GM19397 (cell line): ENCODE measurements around the gene LYRM9.
"Not testable (repeated sequence)": the region's sequence is repeated elsewhere in the genome, so short reads cannot be mapped to it uniquely, and the experiment has no call there.

Source experiments
- ATAC-seq: cut with Tn5 transposase; IDR thresholded peaks from one replicate; pipeline ENCODE4 v1.9.1; 2021; ENCODE audit warnings: mild to moderate bottlenecking, moderate library complexity; ENCODE audit not compliant: unreplicated experiment

Gene LYRM9

DNA sequence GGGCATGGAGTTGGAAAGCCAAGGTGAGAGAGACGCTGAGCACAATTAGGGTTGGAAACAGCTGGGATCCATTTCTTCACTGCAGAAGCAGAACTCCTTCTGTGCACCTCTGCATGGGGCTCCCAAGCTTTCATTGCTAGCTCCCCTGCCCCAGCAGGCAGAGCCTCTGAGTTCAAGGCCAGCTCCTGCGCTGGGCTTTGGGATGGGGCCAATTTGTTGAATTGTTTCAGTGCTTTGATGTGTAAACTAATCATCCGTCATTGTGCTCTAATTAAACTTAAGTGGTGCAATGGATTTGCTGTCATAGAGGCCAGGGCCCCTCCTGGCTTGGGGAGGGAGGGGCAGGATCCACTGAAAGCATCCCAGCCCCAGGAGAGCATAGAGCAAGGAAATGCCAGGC lies 13.5 kb upstream of the LYRM9 start:
- ATAC-seq, result no peak

GRCh38 chr17:27906226-27906580 lies 13.0 kb upstream of the LYRM9 start:
- no peak for ATAC-seq

- no peak for ATAC-seq
Measured at GRCh38 chr17:27905447-27906225, 12.5 kb upstream of the LYRM9 start.

DNA sequence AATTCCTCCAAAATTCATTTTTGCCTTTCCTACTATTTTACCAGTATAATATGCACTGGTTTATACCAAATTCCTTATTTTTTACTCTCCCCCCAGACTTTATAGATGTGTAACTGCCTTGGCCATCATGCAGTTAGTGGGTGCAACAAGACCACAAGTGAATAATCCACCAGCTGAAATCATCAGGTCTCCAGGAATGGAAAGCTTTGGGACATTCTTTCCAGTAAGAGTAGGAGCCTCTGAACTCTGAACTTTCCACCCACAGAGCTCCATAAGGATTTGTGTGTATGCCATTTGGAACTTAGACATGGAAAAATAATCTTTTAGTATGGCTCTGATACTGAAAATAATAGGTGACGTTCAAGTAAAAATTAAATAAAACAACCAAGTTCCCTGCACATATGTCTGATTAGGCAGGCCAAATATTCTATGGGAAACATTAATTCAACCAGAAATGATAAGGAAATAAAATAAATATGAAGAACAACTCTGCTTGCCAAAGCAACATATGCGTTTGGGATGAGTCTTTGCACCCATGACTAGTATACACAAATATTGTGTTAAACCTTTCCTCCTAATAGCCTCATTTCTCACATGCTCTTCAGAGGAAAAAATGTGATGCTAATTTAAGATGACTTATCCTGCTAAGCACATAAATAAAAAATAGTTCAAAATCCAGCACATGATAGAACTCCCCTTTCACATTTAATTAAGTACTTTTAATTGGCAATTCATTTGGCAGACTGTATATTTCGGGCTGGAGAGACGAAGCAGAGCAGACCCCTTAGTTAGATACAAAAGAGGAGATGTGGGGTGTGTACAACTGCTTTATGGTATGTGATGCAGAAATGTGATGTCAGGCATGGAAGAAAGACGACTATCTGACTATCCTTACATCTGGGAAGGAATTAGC lies 11.6 kb upstream of the LYRM9 start:
- ATAC-seq, result no peak

GRCh38 chr17:27904114-27904513 lies 10.9 kb upstream of the LYRM9 start:
- no peak for ATAC-seq

GRCh38 chr17:27899525-27899924 lies 6.4 kb upstream of the LYRM9 start:
- ATAC-seq, result no peak

DNA sequence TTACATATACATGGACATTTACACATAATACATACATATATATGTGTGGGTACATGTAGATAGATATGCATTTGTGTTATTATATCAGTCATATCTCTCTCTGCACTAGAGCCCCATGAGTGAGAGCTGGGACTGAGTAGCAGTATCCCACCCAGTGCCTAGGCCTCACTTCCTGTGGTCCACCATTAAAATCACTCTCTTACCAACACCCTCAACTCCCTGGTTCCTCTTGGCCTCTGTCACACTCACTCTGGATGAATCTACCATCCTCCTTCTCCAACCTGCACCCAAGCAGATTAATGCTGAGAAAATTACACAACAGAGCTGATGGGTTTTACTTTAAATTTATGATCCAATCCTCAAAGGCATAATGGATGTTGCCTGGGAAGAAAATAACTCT lies 4.9 kb upstream of the LYRM9 start:
- ATAC-seq, result no peak

- ATAC-seq, result no peak
Measured at GRCh38 chr17:27896701-27897100, 3.5 kb upstream of the LYRM9 start.

DNA sequence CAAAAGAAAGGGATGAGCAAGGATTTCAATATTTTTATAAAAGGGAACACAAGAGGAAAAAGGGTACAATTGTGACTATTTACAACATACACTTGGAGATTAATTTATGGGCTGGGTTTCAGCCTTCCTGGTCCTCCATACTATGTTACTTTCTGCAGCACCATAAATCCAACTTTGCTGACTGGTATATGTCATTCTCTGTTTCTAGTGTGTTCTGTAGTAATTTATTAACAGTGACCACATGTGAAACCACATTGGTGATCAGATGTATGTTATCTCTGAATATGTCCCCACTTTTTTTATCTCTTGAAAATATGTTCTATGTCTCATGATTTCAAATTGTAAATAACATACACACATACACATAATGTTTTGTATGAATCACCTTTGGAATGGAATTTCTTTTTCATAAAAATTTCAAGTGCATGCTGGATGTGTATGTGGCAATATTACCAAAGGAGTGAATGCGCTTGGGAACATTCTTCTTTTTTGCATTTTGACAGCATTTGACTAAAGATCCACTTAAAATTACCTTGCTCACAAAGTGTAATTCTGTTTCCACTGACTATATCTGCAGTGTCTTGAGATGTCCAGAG lies 2.9 kb upstream of the LYRM9 start:
- ATAC-seq, result no peak

DNA sequence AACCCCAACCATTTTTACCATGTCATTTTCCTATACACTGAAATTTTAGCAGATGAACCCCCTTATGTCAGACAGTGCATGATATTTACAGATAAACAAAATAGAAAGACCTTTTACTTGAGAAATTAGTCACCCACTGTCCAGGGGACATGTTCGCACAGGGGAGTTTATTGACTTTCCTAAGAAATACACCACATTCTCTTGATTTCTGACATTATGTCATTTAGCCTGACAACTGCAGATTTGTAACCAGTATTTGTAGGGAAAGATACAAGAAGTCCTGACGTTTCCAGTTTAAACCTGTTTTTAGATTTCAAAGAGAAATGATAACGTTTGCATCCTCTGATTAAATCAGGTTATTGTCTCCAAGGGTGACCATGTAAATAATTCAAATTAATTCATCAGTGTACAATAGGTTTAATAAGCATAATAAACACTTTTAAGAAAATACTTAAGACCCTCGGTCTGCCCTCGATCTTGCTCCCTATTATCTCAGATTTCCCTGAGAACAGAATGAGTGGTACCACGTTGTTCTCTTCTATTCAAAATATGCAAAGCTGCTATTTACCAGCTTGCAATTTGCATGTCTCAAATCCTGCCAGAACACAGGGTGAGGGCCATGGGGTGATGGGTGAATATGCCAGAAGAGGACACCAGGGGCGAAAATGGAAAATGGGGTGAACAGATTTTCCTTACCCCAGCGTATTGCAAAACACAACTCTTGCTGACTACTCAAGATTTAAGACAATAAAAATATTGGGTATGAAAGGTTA lies 2.1 kb upstream of the LYRM9 start:
- no peak for ATAC-seq

DNA sequence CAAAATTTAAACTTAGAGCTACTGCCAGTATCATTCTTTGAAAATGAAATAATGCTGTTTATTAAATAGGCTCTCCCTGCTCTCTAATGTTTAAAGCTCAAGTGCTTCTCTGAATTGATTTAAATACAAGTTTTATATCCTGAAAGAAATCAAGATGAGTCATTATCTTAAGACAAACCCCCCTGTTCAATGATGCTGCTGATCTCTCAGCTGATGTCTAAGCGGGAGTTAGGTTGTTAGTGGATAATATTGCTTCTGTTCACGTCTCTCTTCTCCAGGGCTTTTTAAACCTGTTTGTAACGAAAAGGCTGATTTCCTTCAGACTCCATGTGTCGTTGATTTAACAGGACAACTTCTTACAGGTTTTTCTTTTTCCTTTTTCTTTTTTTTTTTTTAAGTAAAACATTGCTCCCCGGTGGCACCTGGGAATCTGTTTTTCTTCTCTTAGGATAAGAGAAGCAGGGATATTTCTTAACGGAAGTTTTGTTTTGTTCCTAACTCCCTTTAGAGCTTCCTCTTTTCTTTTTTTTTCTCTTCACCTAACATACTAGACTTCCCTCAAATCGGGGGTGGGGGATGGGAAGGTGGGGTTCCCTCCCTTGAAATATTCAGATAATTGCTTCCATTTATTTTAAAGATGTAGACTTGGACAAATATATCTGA lies 807 bp upstream of the LYRM9 start:
- no peak for ATAC-seq

DNA sequence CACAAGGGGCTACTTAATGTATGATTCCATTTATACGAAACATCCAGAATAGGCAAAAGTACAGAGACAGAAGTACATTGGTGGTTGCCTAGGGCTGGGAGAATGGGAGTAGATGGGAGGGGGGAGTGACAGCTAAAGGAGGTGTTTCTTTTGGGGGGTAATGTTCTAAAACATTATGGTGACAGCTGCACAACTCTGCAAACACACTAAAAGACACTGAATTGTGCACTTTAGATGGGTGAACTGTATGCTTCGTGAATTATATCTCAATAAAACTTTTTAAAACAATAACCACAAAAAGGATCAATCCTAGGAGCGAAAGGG lies 661 bp downstream of the LYRM9 start:
- no peak for ATAC-seq

DNA sequence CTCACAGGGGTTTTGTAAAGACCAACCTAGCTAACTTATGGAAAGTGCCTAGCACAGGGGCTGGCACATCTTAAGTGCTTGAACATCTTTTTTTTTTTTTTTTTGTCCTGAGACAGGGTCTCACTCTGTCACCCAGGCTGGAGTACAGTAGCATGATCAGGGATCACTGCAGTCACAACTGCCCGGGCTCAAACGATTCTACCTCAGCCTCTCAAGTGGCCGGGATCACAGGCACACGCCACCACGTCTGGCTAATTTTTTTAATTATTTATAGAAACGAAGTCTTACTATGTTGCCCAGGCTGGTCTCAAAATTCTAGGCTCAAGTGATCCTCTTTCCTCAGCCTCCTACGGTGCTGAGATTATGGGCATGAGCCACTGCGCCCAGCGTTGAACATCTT lies 1.3 kb downstream of the LYRM9 start:
- no peak for ATAC-seq

- no peak for ATAC-seq
Measured at GRCh38 chr17:27889711-27890251, 3.4 kb downstream of the LYRM9 start.

- no peak for ATAC-seq
Measured at GRCh38 chr17:27888945-27889344, 4.2 kb downstream of the LYRM9 start.

DNA sequence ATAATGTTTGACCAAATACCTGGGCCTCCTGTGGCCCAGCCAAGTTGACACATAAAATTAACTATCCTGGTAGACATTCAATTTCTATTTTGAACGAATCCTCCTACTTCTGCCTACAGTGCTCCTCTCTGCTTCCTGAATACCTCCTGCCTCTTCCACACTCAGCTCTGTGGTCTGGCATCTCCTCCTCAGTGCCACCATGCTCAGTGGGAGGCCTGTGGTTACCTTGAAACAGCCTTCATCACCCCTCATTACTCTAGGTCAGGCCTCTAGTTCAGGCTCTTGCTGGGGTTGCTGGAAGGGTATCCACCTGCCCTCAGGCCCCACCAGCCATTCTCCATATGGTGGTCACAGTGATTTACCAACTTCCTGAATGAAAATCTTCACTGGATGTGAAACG lies 5.1 kb downstream of the LYRM9 start:
- no peak for ATAC-seq

DNA sequence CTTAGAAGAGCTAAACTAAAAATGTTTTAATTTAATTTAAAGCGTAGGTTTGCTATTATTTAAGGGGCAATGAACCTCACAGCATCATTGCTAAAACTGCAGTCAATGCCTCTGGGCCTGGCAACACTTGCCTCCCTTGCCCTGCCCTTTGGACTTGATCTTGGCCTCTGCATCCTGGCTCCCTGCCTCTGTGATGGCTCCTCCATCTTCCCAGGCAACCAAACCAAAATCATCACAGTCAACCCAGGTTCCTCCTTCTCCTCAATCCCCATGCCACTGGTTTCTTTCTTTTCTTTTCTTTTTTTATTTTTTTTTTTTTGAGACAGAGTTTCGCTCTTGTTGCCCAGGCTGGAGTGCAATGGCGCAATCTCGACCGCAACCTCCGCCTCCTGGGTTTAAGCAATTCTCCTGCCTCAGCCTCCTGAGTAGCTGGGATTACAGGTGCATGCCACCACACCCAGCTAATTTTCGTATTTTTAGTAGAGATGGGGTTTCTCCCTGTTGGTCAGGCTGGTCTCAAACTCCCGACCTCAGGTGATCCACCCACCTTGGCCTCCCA lies 6.7 kb downstream of the LYRM9 start:
- not testable (repeated sequence) for ATAC-seq

- no peak for ATAC-seq
Measured at GRCh38 chr17:27882162-27882840, 10.9 kb downstream of the LYRM9 start.

DNA sequence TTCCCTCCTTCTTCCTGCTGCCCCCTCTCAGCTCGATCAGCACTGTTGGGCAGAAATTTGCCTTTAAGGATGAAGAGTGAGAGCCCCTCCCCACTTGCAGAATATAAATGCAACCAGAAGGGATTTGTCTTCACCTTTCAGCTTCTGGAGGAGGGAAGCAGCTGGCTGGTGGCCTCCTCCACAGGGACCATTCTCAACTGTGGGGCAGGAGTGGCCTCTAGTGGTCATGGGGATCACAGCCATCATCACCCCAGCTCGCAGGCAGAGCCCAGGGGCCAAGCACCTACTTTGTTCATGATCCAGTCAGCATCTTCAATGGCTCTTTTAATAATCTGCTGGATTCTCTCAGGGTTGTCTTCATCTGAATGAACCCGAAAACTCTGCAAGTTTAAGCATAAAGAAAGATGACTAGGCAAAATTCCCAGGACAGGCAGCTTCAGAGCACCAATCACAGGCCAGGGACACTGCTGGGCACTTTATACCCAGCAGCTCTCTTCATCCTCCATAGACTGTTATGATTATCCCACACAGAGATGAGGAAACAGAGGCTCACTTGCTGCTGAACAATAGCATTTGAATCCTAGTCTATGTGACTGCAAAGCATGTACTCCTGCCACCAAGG lies 13.1 kb downstream of the LYRM9 start:
- ATAC-seq, result no peak
